Epithelial cell of esophagus (primary cell): Measurements from ENCODE around the gene XPO4.
A peak's percentile ranks its signal among the peaks of the same experiment; 100 is the strongest.
"Not testable (repeated sequence)": the region's sequence is repeated elsewhere in the genome, so short reads cannot be mapped to it uniquely, and the experiment has no call there.

Experiments
- DNase-seq: peaks from one replicate; pipeline ENCODE4 v3.0.0; 2010; ENCODE audit warnings: low read depth
- H3K4me3 ChIP-seq: 2 replicates; pipeline ENCODE4 v1.5.1; 2011; ENCODE audit warnings: mild to moderate bottlenecking, low read length, control low read depth
- CTCF ChIP-seq: IDR thresholded peaks from 2 replicates; pipeline ENCODE4 v1.5.1; 2011; ENCODE audit warnings: low read depth, mild to moderate bottlenecking, low read length, control low read depth, inconsistent platforms; ENCODE audit not compliant: insufficient read depth; ENCODE audit errors: missing control alignments

Gene XPO4

GRCh38 chr13:20891034-20891433 is 11.5 kb downstream of the XPO4 start:
- DNase-seq: no peak
- H3K4me3 ChIP-seq: no peak overlapping the region
- TF ChIP-seq CTCF: no peak

- H3K4me3 ChIP-seq, DNase-seq: not testable (repeated sequence)
These were observed 12.0 kb downstream of the XPO4 start for GRCh38 chr13:20890540-20890939.

GRCh38 chr13:20882206-20882605 is 20.3 kb downstream of the XPO4 start:
- H3K4me3 ChIP-seq: no peak overlapping the region
- no peak for TF ChIP-seq CTCF
- peak; percentile 16 for DNase-seq

- no peak for DNase-seq
- no peak overlapping the region for H3K4me3 ChIP-seq
- no peak for TF ChIP-seq CTCF
These were observed 24.6 kb downstream of the XPO4 start for GRCh38 chr13:20877902-20878301.

- not testable (repeated sequence) for H3K4me3 ChIP-seq
These were observed 25.7 kb downstream of the XPO4 start for GRCh38 chr13:20876802-20877201.

GRCh38 chr13:20874439-20874838 is 28.1 kb downstream of the XPO4 start:
- not testable (repeated sequence) for DNase-seq, H3K4me3 ChIP-seq

More at GRCh38 chr13:20876802-20877201, 25.7 kb downstream of the XPO4 start:
- DNase-seq: not testable (repeated sequence)

GRCh38 chr13:20873348-20873747 is 29.2 kb downstream of the XPO4 start:
- H3K4me3 ChIP-seq: no peak overlapping the region
- DNase-seq: peak; percentile 74
- TF ChIP-seq CTCF: no peak

GRCh38 chr13:20870829-20871228 is 31.7 kb downstream of the XPO4 start:
- DNase-seq: no peak
- no peak for TF ChIP-seq CTCF
- no peak overlapping the region for H3K4me3 ChIP-seq

GRCh38 chr13:20869540-20869939 is 33.0 kb downstream of the XPO4 start:
- no peak overlapping the region for H3K4me3 ChIP-seq
- DNase-seq: no peak
- no peak for TF ChIP-seq CTCF
